Transverse colon (tissue), 4 donors: ENCODE results near the gene HCFC1R1. TPM values are rescaled to one million over a fixed set of nuclear protein-coding genes. Genes with fewer than 3 reads are reported as not detected.

Source experiments
- DNase-seq: peaks from one replicate; pipeline ENCODE4 v3.0.0-alpha.2; 2019
- H3K27ac ChIP-seq, 4 donors: fragments of 200-600 bp; sonication (generic); 2 replicates each; pipeline ENCODE4 v1.5.1; 2016 to 2018; ENCODE audit warnings: inconsistent platforms in 4 of 4
- H3K27me3 ChIP-seq: fragments of 200-600 bp; sonication (generic); 2 replicates; pipeline ENCODE4 v1.5.1; 2017; ENCODE audit warnings: inconsistent platforms
- H3K36me3 ChIP-seq, 4 donors: fragments of 200-600 bp; sonication (generic); 2 replicates each; pipeline ENCODE4 v1.5.1; 2017 to 2019; ENCODE audit warnings: inconsistent platforms in 4 of 4
- H3K4me1 ChIP-seq, 4 donors: fragments of 200-600 bp; sonication (generic); 2 replicates each; pipeline ENCODE4 v1.5.1; 2017 to 2020; ENCODE audit warnings: inconsistent platforms in 4 of 4
- H3K4me3 ChIP-seq, 4 donors: fragments of 200-600 bp; sonication (generic); 1 replicate in 1 of 4; 2 replicates in 3 of 4; pipeline versions ENCODE4 v1.5.1 to v1.6.1; 2017 to 2019; ENCODE audit warnings: inconsistent platforms in 4 of 4
- H3K9me3 ChIP-seq, 2 donors: fragments of 200-600 bp; sonication (generic); 2 replicates each; pipeline ENCODE4 v1.5.1; 2017 to 2019; ENCODE audit warnings: inconsistent platforms in 2 of 2
- EP300 ChIP-seq: sonication (generic); formaldehyde crosslinking; IDR thresholded peaks from one replicate; pipeline ENCODE4 v1.6.1; 2017; ENCODE audit warnings: antibody characterized with exemption, low read depth
- POLR2A ChIP-seq: fragments of 450-650 bp; IDR thresholded peaks from one replicate; pipeline ENCODE4 v1.6.1; 2016; ENCODE audit warnings: antibody characterized with exemption, mild to moderate bottlenecking, moderate library complexity
- POLR2AphosphoS5 ChIP-seq, 3 donors: sonication (generic); formaldehyde crosslinking; IDR thresholded peaks; one replicate each; pipeline ENCODE4 v1.6.1; 2016; ENCODE audit warnings: antibody characterized with exemption in 3 of 3
- WGBS, 2 donors: methylation state at CpG; one replicate each; pipeline ENCODE4 v1.1.5; 2018; ENCODE audit warnings: low coverage in 1 of 2; 5-methylcytosine and 5-hydroxymethylcytosine counted together
- in situ Hi-C, 4 donors: fragments of 200-750 bp; cut with MboI; loops; one replicate each; pipeline versions ENCODE4 v1.15.0 to v1.15.1; 2017; ENCODE audit warnings: low sequenced_read_pairs in 3 of 4, low pct_ligation_motif_present in 1 of 4, low pct_unique_long_range_greater_than_20kb in 1 of 4
- intact Hi-C: fragments of 100-400 bp; cut with DNase I; formaldehyde crosslinking; loops from one replicate; pipeline ENCODE4 v1.15.1; 2023; ENCODE audit warnings: low total_unique reads
- total RNA-seq, 4 donors: library from RNA; depleted of rRNA; stranded (reverse); fragments of >200 nt; gene quantifications; one replicate each; pipeline ENCODE4 v1.1.0, GENCODE V29; 2016
- TF ChIP-seq, protein P1 (sequence below), 5 experiments: fragments of 200-600 bp in 3 of 5; fragments of 450-650 bp in 2 of 5; sonication (generic) in 3 of 5; IDR thresholded peaks; 1 replicate in 2 of 5; 2 replicates in 3 of 5; pipeline ENCODE4 v1.5.1; 2016 to 2017; ENCODE audit warnings: antibody characterized with exemption in 5 of 5, inconsistent platforms in 3 of 5, mild to moderate bottlenecking in 2 of 5, moderate library complexity in 1 of 5

Gene HCFC1R1
- total RNA-seq, 4 donors from 2014 or later: 4.4 to 35.4 (median 17.5) TPM

DNA sequence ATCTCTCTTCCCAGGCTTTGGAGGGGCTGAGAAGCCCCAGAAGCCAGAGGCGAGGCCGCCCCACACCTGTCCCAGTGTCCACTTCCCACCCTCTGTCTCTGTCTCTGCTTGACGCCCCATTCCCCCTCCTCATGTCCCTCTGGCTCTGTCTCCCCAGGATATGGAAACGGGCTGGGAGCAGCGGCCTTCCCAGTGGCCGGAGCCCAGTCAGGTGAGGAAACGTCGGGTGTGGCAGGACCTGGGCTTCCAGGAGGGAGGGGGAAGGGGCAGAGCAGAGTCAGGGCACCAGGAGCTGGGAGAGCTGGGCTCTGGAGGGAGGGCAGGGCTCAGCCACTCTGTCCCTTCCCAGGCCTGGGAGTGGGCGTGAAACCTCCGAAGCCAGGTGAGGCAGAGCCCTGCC, 32.9 kb downstream of the HCFC1R1 start:
- TF ChIP-seq POLR2A: no peak
- TF ChIP-seq, protein P1, sequence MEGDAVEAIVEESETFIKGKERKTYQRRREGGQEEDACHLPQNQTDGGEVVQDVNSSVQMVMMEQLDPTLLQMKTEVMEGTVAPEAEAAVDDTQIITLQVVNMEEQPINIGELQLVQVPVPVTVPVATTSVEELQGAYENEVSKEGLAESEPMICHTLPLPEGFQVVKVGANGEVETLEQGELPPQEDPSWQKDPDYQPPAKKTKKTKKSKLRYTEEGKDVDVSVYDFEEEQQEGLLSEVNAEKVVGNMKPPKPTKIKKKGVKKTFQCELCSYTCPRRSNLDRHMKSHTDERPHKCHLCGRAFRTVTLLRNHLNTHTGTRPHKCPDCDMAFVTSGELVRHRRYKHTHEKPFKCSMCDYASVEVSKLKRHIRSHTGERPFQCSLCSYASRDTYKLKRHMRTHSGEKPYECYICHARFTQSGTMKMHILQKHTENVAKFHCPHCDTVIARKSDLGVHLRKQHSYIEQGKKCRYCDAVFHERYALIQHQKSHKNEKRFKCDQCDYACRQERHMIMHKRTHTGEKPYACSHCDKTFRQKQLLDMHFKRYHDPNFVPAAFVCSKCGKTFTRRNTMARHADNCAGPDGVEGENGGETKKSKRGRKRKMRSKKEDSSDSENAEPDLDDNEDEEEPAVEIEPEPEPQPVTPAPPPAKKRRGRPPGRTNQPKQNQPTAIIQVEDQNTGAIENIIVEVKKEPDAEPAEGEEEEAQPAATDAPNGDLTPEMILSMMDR (IDR thresholded peaks at IDR 0.05): no peak
- no peak for TF ChIP-seq POLR2AphosphoS5 (IDR thresholded peaks at IDR 0.05)
- TF ChIP-seq EP300: no peak
- DNase-seq: no peak
- 45% methylated on average over 9 of the region's 10 CpGs; no CpG with 5 or more reads in 1 of the 2 donors for WGBS, 2 donors

DNA sequence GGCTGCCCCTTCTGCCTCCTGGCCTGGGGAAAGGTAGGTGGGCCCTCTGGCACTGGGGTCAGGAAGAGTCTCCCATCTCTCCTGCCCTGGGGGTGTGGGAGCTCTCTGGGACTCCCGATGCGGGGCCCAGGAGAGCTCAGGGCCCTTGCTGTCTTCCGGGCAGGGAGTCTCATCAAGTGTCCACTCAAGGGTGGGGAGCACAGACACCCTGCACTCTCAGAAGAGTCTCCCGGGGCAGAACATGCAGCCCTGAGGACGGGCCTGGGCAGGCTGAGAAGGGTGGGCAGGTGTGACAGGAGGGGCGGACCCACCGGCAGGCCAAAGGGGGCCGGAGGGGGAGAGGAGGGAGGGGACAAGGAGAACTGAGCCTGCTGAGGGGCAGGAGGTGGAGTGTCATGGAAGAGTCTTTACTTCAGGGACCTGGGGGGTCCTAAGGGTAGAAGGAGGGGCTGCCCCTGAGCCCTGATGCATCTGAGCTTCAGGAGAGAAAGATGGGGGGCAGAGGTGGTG, 35.1 kb downstream of the HCFC1R1 start:
- no peaks in the 10 kb centered on the region for H3K9me3 ChIP-seq
- peaks cover 5% of the 10 kb centered on the region for H3K27me3 ChIP-seq
- H3K27ac ChIP-seq: no peak overlapping the region
- TF ChIP-seq POLR2A: no peak
- TF ChIP-seq, protein P1 (IDR thresholded peaks at IDR 0.05): no peak
- TF ChIP-seq EP300: no peak
- TF ChIP-seq POLR2AphosphoS5 (IDR thresholded peaks at IDR 0.05): no peak
- H3K36me3 ChIP-seq: no peaks in the 10 kb centered on the region
- intact Hi-C loops: no loop called here
- 69 to 100% methylated on average over 2 to 8 of the region's 8 CpGs for whole genome bisulfite sequencing, 2 donors
- peaks cover 0 to 12% (median 8%) of the 10 kb centered on the region in 4 donors for H3K4me1 ChIP-seq
- in situ Hi-C loops: no loop called here
- no peak for DNase-seq
- no peak overlapping the region for H3K4me3 ChIP-seq

More for the DNA sequence above, 32.9 kb downstream of the HCFC1R1 start:
- intact Hi-C loops (no loop called here), in situ Hi-C loops (no loop called here)
- peaks cover 5% of the 10 kb centered on the region for H3K27me3 ChIP-seq
- H3K36me3 ChIP-seq: no peaks in the 10 kb centered on the region
- H3K27ac ChIP-seq: no peak overlapping the region
- peaks cover 0 to 8% (median 3%) of the 10 kb centered on the region in 4 donors for H3K4me1 ChIP-seq
- no peaks in the 10 kb centered on the region for H3K9me3 ChIP-seq
- H3K4me3 ChIP-seq: no peak overlapping the region

DNA sequence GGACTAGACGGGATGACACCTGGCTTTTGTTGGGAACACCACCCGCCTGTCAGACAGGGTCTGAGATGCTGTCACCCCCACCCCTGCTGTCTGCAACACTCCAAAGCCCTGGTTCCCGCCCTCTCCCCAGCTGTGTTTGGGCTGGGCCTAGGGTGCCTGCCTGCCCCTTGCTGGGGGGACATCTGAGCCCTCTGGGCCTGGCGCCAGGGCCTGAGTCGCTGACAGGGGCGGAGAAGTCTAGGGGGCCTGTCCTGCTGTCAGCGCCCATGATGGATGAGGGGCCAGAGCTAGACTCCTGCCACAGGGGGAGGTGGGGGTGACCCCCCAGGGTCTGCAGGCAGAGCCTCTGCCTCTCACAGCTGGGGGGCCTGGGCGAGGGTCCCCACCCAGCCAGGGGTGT, 35.9 kb downstream of the HCFC1R1 start:
- no peak overlapping the region for H3K4me3 ChIP-seq
- peaks cover 0 to 17% (median 11%) of the 10 kb centered on the region in 4 donors for H3K4me1 ChIP-seq
- 69% methylated on average over 5 of the region's 8 CpGs; no CpG with 5 or more reads in 1 of the 2 donors for WGBS, 2 donors
- in situ Hi-C loops: no loop called here
- no peak overlapping the region for H3K27ac ChIP-seq
- no peak for TF ChIP-seq POLR2AphosphoS5 (IDR thresholded peaks at IDR 0.05)
- TF ChIP-seq EP300: no peak
- TF ChIP-seq POLR2A: no peak
- TF ChIP-seq, protein P1 (IDR thresholded peaks at IDR 0.05): no peak
- intact Hi-C loops: no loop called here
- no peaks in the 10 kb centered on the region for H3K36me3 ChIP-seq
- no peaks in the 10 kb centered on the region for H3K9me3 ChIP-seq
- DNase-seq: no peak
- peaks cover 5% of the 10 kb centered on the region for H3K27me3 ChIP-seq

DNA sequence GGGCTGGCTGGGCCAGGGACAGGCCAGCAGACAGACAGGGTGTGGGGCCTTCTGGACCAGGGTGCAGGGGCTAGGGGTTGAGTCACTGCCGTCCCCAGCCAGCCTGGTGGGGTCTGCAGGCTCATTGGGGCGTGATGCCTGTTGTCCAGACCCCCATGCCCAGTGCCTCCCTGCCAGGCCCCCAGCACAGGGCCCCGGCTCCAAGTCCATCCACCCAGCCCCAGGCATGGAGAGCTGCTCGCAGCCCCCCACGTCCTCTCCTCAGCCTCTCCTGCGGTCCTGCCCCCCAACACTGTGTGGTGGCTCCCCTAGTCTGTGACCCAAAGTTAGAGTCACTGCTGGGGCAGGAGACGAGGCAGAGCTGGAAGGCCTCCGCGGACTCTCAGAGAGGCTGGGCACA, 36.5 kb downstream of the HCFC1R1 start:
- Histone ChIP-seq H3K27ac (no peak overlapping the region), H3K9me3 (no peaks in the 10 kb centered on the region), H3K4me3 (no peak overlapping the region), H3K4me1 (peaks cover 0 to 17% (median 11%) of the 10 kb centered on the region in 4 donors), H3K36me3 (no peaks in the 10 kb centered on the region), H3K27me3 (peaks cover 5% of the 10 kb centered on the region)
- no peak for DNase-seq
- intact Hi-C loops (no loop called here), in situ Hi-C loops (no loop called here)
- WGBS, 2 donors: 83% methylated on average over 9 of the region's 9 CpGs; no CpG with 5 or more reads in 1 of the 2 donors
- TF ChIP-seq EP300 (no peak), POLR2A (no peak), POLR2AphosphoS5 (IDR thresholded peaks at IDR 0.05) (no peak)
- TF ChIP-seq, protein P1 (IDR thresholded peaks at IDR 0.05): no peak
